WTC11 (cell line): ENCODE data around the gene GRAMD2A. TPM values are rescaled to one million over a fixed set of nuclear protein-coding genes. Genes with fewer than 3 reads are reported as not detected.

Source experiments
- ATAC-seq: fragments of 200-7000 bp; cut with Tn5 transposase; 2 replicates; pipeline ENCODE4 v1.10.0; 2021; ENCODE audit warnings: mild to moderate bottlenecking, moderate library complexity
- CTCF ChIA-PET: fragments of 300-600 bp; sonication (Branson Sonifier 250); formaldehyde crosslinking; loops from one replicate; lab custom pipeline; 2021; ENCODE audit warnings: antibody characterized with exemption; lab: Charles Lee
- POLR2A ChIA-PET: fragments of 350-600 bp; sonication (Branson Sonifier 250); formaldehyde crosslinking; loops from one replicate; lab custom pipeline; 2021; ENCODE audit warnings: antibody characterized with exemption; lab: Charles Lee
- DNase-seq: peaks from one replicate; pipeline ENCODE4 v3.0.0; 2021; ENCODE audit warnings: low spot score
- H3K27ac Mint-ChIP-seq: 2 replicates; pipeline ENCODE4 v1.8.0; 2021; ENCODE audit warnings: mixed read lengths
- H3K27me3 Mint-ChIP-seq: 2 replicates; pipeline ENCODE4 v1.8.0; 2021; ENCODE audit warnings: low read depth, mild to moderate bottlenecking, moderate library complexity, mixed read lengths
- H3K36me3 Mint-ChIP-seq: 2 replicates; pipeline ENCODE4 v1.8.0; 2021; ENCODE audit warnings: mixed read lengths
- H3K4me1 Mint-ChIP-seq: 2 replicates; pipeline ENCODE4 v1.8.0; 2022; ENCODE audit warnings: mixed read lengths
- H3K4me3 Mint-ChIP-seq: 2 replicates; pipeline ENCODE4 v1.8.0; 2021; ENCODE audit warnings: mild to moderate bottlenecking, moderate library complexity, mixed read lengths
- H3K9me3 Mint-ChIP-seq: 2 replicates; pipeline ENCODE4 v1.8.0; 2021; ENCODE audit warnings: mixed read lengths
- ATF2 ChIP-seq: sonication (generic); formaldehyde crosslinking; IDR thresholded peaks from 2 replicates; pipeline ENCODE4 v1.8.1; 2022; ENCODE audit warnings: low read depth, missing genetic modification reagents, borderline replicate concordance
- CBFB ChIP-seq: sonication (generic); formaldehyde crosslinking; IDR thresholded peaks from 2 replicates; pipeline ENCODE4 v1.8.1; 2022; ENCODE audit warnings: mild to moderate bottlenecking, low read depth, missing genetic modification reagents
- CREB1 ChIP-seq: sonication (generic); formaldehyde crosslinking; IDR thresholded peaks from 2 replicates; pipeline ENCODE4 v1.8.0; 2023; ENCODE audit warnings: mild to moderate bottlenecking, missing genetic modification reagents
- EMX1 ChIP-seq: fragments of 250-450 bp; sonication (Bioruptor Pico); IDR thresholded peaks from 2 replicates; pipeline ENCODE4 v1.8.0; 2021; ENCODE audit warnings: mild to moderate bottlenecking
- ESRRA ChIP-seq: sonication (generic); formaldehyde crosslinking; IDR thresholded peaks from 2 replicates; pipeline ENCODE4 v1.8.1; 2022; ENCODE audit warnings: mild to moderate bottlenecking, missing genetic modification reagents, borderline replicate concordance
- ETV6 ChIP-seq: sonication (generic); formaldehyde crosslinking; IDR thresholded peaks from 2 replicates; pipeline ENCODE4 v1.8.1; 2022; ENCODE audit warnings: mild to moderate bottlenecking, missing genetic modification reagents
- FOXP1 ChIP-seq: sonication (generic); formaldehyde crosslinking; IDR thresholded peaks from 2 replicates; pipeline ENCODE4 v1.8.0; 2022; ENCODE audit warnings: missing genetic modification reagents, mild to moderate bottlenecking, moderate library complexity, borderline replicate concordance
- GABPB1 ChIP-seq: sonication (generic); formaldehyde crosslinking; IDR thresholded peaks from 2 replicates; pipeline ENCODE4 v1.8.1; 2023; ENCODE audit warnings: mild to moderate bottlenecking, missing genetic modification reagents
- HMGA2 ChIP-seq: fragments of 250-450 bp; sonication (Bioruptor Pico); IDR thresholded peaks from 2 replicates; pipeline ENCODE4 v1.4.0; 2021; ENCODE audit warnings: mild to moderate bottlenecking, moderate library complexity
- MYBL2 ChIP-seq: sonication (generic); formaldehyde crosslinking; IDR thresholded peaks from 2 replicates; pipeline ENCODE4 v1.8.1; 2023; ENCODE audit warnings: mild to moderate bottlenecking, moderate library complexity, missing genetic modification reagents
- NFATC4 ChIP-seq: fragments of 250-450 bp; sonication (Bioruptor Pico); IDR thresholded peaks from 2 replicates; pipeline ENCODE4 v1.9.0; 2021; ENCODE audit warnings: mild to moderate bottlenecking
- NR2C2 ChIP-seq: sonication (generic); formaldehyde crosslinking; IDR thresholded peaks from 2 replicates; pipeline ENCODE4 v1.8.0; 2022; ENCODE audit warnings: mild to moderate bottlenecking, missing genetic modification reagents
- OVOL2 ChIP-seq: fragments of 250-450 bp; sonication (Bioruptor Pico); IDR thresholded peaks from 2 replicates; pipeline ENCODE4 v1.9.0; 2021; ENCODE audit warnings: mild to moderate bottlenecking, borderline replicate concordance
- SMAD3 ChIP-seq: sonication (generic); formaldehyde crosslinking; IDR thresholded peaks from 2 replicates; pipeline ENCODE4 v1.8.0; 2022; ENCODE audit warnings: missing genetic modification reagents, mild to moderate bottlenecking, borderline replicate concordance
- SMAD4 ChIP-seq: sonication (generic); formaldehyde crosslinking; IDR thresholded peaks from 2 replicates; pipeline ENCODE4 v1.8.0; 2022; ENCODE audit warnings: mild to moderate bottlenecking, missing genetic modification reagents
- USF1 ChIP-seq: sonication (generic); formaldehyde crosslinking; IDR thresholded peaks from 2 replicates; pipeline ENCODE4 v1.8.0; 2022; ENCODE audit warnings: mild to moderate bottlenecking, missing genetic modification reagents
- ZMAT4 ChIP-seq: fragments of 250-450 bp; sonication (Bioruptor Pico); IDR thresholded peaks from 2 replicates; pipeline ENCODE4 v1.9.0; 2021; ENCODE audit warnings: mild to moderate bottlenecking
- ZNF121 ChIP-seq: sonication (generic); formaldehyde crosslinking; IDR thresholded peaks from 2 replicates; pipeline ENCODE4 v1.8.0; 2023; ENCODE audit warnings: missing genetic modification reagents
- ZNF232 ChIP-seq: sonication (generic); formaldehyde crosslinking; IDR thresholded peaks from 2 replicates; pipeline ENCODE4 v1.8.0; 2022; ENCODE audit warnings: mild to moderate bottlenecking, missing genetic modification reagents
- ZNF317 ChIP-seq: sonication (generic); formaldehyde crosslinking; IDR thresholded peaks from 2 replicates; pipeline ENCODE4 v1.8.1; 2023; ENCODE audit warnings: low read depth, mild to moderate bottlenecking, moderate library complexity, missing genetic modification reagents, borderline replicate concordance
- ZNF396 ChIP-seq: fragments of 250-450 bp; sonication (Bioruptor Pico); IDR thresholded peaks from 2 replicates; pipeline ENCODE4 v1.8.0; 2021; ENCODE audit warnings: mild to moderate bottlenecking, moderate library complexity, borderline replicate concordance
- ZNF416 ChIP-seq: fragments of 250-450 bp; sonication (Bioruptor Pico); IDR thresholded peaks from 2 replicates; pipeline ENCODE4 v1.9.0; 2021; ENCODE audit warnings: mild to moderate bottlenecking, inconsistent platforms
- total RNA-seq: library from RNA; stranded (reverse); gene quantifications from 3 replicates; pipeline ENCODE4 v1.2.3, GENCODE V29; 2021
- TF ChIP-seq, protein P1 (sequence below): sonication (generic); formaldehyde crosslinking; IDR thresholded peaks from 2 replicates; pipeline ENCODE4 v1.8.1; 2022; ENCODE audit warnings: mild to moderate bottlenecking, missing genetic modification reagents, moderate library complexity, borderline replicate concordance
- TF ChIP-seq, protein P2 (sequence below): sonication (generic); formaldehyde crosslinking; IDR thresholded peaks from 2 replicates; pipeline ENCODE4 v1.8.0; 2022; ENCODE audit warnings: mild to moderate bottlenecking, missing genetic modification reagents
- TF ChIP-seq, protein P3 (sequence below): fragments of 250-450 bp; sonication (Bioruptor Pico); IDR thresholded peaks from 2 replicates; pipeline ENCODE4 v1.9.0; 2021; ENCODE audit warnings: mild to moderate bottlenecking

GRAMD2A gene
- total RNA-seq, 1 experiment from 2014 or later, result 1.9 TPM

- no peak for ATAC-seq
- Mint-ChIP-seq H3K9me3 (no peaks in the 10 kb centered on the region), H3K4me3 (no peak overlapping the region), H3K4me1 (peaks cover 15% of the 10 kb centered on the region), H3K27me3 (no peaks in the 10 kb centered on the region), H3K27ac (0 out of 2 replicates have a peak overlapping the region, but pooled peaks have one; percentile 38), H3K36me3 (peaks cover 90% of the 10 kb centered on the region)
- ChIA-PET POLR2A (no interaction called here), CTCF (interaction anchor here (1.6 kb wide), 1 partner anchor 10 kb away, joined by 7 read pairs; no protein-coding TSS in a partner anchor)
- no peak for DNase-seq
- TF ChIP-seq SMAD3 (CRISPR knock-in tag), result no peak
- TF ChIP-seq ZNF317 (CRISPR knock-in tag), result no peak
These were observed 19.6 kb upstream of the GRAMD2A start for GRCh38 chr15:72217216-72217615.

DNA sequence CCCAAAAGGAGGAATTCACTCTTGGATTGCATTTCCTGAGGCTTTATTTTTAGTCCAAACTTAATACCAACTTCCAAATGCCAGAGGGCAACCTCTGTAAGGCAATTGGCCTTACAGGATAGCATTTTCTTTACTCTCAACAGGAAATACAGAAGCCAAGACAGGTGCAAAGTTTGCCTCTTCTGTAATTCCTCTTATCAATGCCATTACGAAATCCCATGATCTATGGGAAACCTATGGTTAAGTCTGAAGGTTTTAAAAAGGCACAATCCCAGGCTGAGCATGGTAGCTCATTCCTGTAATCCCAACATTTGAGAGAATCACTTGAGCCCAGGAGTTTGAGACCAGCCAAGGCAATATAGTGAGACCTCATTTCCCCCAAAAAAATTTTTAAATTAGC lies 18.5 kb upstream of the GRAMD2A start:
- Mint-ChIP-seq H3K9me3 (no peaks in the 10 kb centered on the region), H3K27me3 (no peaks in the 10 kb centered on the region), H3K36me3 (peaks cover 92% of the 10 kb centered on the region), H3K27ac (no peak overlapping the region), H3K4me1 (peaks cover 5% of the 10 kb centered on the region), H3K4me3 (no peak overlapping the region)
- CTCF ChIA-PET, result no interaction called here
- POLR2A ChIA-PET, result interaction anchor here (0.5 kb wide), 1 partner anchor 504 kb away, joined by 6 read pairs; no protein-coding TSS in a partner anchor
- DNase-seq (no peak), ATAC-seq (no peak)
- no peak for TF ChIP-seq SMAD4 (CRISPR knock-in tag)
- TF ChIP-seq CBFB (CRISPR knock-in tag), result no peak
- TF ChIP-seq ZNF121, result no peak
- no peak for TF ChIP-seq FOXP1 (CRISPR knock-in tag)
- TF ChIP-seq GABPB1 (CRISPR knock-in tag), result no peak
- TF ChIP-seq ESRRA (CRISPR knock-in tag), result no peak
- TF ChIP-seq ZNF396 (CRISPR knock-in tag), result no peak
- TF ChIP-seq CREB1 (CRISPR knock-in tag), result no peak
- TF ChIP-seq, protein P1, sequence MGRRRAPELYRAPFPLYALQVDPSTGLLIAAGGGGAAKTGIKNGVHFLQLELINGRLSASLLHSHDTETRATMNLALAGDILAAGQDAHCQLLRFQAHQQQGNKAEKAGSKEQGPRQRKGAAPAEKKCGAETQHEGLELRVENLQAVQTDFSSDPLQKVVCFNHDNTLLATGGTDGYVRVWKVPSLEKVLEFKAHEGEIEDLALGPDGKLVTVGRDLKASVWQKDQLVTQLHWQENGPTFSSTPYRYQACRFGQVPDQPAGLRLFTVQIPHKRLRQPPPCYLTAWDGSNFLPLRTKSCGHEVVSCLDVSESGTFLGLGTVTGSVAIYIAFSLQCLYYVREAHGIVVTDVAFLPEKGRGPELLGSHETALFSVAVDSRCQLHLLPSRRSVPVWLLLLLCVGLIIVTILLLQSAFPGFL (CRISPR knock-in tag), result no peak
- TF ChIP-seq ZMAT4, result no peak
- TF ChIP-seq HMGA2 (CRISPR knock-in tag), result no peak

- Mint-ChIP-seq H3K36me3 (peaks cover 99% of the 10 kb centered on the region), H3K4me3 (no peak overlapping the region), H3K27me3 (no peaks in the 10 kb centered on the region), H3K27ac (no peak overlapping the region), H3K4me1 (no peaks in the 10 kb centered on the region), H3K9me3 (no peaks in the 10 kb centered on the region)
- DNase-seq (no peak), ATAC-seq (no peak)
- CTCF ChIA-PET, result no interaction called here
- no peak for TF ChIP-seq ZNF416 (CRISPR knock-in tag)
- POLR2A ChIA-PET, result no interaction called here
These were observed 10.0 kb upstream of the GRAMD2A start for GRCh38 chr15:72207558-72208085.

DNA sequence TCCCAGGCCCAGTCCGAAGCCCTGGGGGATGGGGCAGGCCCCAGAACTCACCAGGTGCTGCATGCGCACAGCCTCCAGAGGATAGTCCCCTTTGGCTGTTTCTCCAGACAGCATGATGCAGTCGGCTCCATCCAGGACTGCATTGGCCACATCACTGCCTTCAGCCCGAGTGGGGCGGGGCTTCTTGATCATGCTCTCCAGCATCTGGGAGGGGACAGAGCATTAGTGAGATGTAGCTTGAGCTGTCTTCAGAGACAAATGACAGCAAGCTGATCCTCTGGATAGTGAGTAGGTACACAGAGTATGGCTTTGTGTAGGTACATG lies 9.1 kb upstream of the GRAMD2A start:
- Mint-ChIP-seq H3K36me3 (peaks cover 99% of the 10 kb centered on the region), H3K4me3 (no peak overlapping the region), H3K9me3 (no peaks in the 10 kb centered on the region), H3K27me3 (no peaks in the 10 kb centered on the region), H3K27ac (no peak overlapping the region), H3K4me1 (no peaks in the 10 kb centered on the region)
- POLR2A ChIA-PET, result no interaction called here
- CTCF ChIA-PET, result no interaction called here
- DNase-seq (no peak), ATAC-seq (no peak)
- no peak for TF ChIP-seq EMX1 (CRISPR knock-in tag)
- TF ChIP-seq ZNF232 (CRISPR knock-in tag), result no peak
- TF ChIP-seq ETV6, result no peak
- TF ChIP-seq NFATC4, result no peak
- no peak for TF ChIP-seq OVOL2
- TF ChIP-seq, protein P2, sequence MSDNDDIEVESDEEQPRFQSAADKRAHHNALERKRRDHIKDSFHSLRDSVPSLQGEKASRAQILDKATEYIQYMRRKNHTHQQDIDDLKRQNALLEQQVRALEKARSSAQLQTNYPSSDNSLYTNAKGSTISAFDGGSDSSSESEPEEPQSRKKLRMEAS (CRISPR knock-in tag), result no peak
- no peak for TF ChIP-seq GABPB1 (CRISPR knock-in tag)
- TF ChIP-seq MYBL2 (CRISPR knock-in tag), result no peak
- TF ChIP-seq NR2C2, result no peak
- TF ChIP-seq ATF2 (CRISPR knock-in tag), result no peak
- TF ChIP-seq, protein P3, sequence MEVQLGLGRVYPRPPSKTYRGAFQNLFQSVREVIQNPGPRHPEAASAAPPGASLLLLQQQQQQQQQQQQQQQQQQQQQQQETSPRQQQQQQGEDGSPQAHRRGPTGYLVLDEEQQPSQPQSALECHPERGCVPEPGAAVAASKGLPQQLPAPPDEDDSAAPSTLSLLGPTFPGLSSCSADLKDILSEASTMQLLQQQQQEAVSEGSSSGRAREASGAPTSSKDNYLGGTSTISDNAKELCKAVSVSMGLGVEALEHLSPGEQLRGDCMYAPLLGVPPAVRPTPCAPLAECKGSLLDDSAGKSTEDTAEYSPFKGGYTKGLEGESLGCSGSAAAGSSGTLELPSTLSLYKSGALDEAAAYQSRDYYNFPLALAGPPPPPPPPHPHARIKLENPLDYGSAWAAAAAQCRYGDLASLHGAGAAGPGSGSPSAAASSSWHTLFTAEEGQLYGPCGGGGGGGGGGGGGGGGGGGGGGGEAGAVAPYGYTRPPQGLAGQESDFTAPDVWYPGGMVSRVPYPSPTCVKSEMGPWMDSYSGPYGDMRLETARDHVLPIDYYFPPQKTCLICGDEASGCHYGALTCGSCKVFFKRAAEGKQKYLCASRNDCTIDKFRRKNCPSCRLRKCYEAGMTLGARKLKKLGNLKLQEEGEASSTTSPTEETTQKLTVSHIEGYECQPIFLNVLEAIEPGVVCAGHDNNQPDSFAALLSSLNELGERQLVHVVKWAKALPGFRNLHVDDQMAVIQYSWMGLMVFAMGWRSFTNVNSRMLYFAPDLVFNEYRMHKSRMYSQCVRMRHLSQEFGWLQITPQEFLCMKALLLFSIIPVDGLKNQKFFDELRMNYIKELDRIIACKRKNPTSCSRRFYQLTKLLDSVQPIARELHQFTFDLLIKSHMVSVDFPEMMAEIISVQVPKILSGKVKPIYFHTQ, result no peak
- no peak for TF ChIP-seq USF1 (CRISPR knock-in tag)
